Hindlimb muscle (tissue), 1 donor: Measurements from ENCODE around the gene SLC6A7. TPM values are rescaled to one million over a fixed set of nuclear protein-coding genes. Genes with fewer than 3 reads are reported as not detected.
"Not testable (repeated sequence)": the region's sequence is repeated elsewhere in the genome, so short reads cannot be mapped to it uniquely, and the experiment has no call there.

Experiments
- DNase-seq: peaks from one replicate; pipeline ENCODE4 v3.0.0-alpha.2; 2013
- polyA plus RNA-seq: library from polyadenylated mRNA; unstranded; fragments of 120-200 nt; gene quantifications from one replicate; pipeline ENCODE4 v1.2.1, GENCODE V29; 2013; ENCODE audit not compliant: insufficient read length

Gene SLC6A7
- polyA plus RNA-seq, 1 donor, result 0.22 TPM

- DNase-seq, result no peak
Measured at GRCh38 chr5:150244209-150244608, 54.3 kb downstream of the SLC6A7 start.

- DNase-seq, result peak; percentile 37
Measured at GRCh38 chr5:150245111-150245789, 55.4 kb downstream of the SLC6A7 start.

GRCh38 chr5:150245808-150246207 is 55.9 kb downstream of the SLC6A7 start:
- DNase-seq, result no peak

GRCh38 chr5:150246429-150246828 is 56.6 kb downstream of the SLC6A7 start:
- no peak for DNase-seq

- no peak for DNase-seq
Measured at GRCh38 chr5:150246835-150247234, 57.0 kb downstream of the SLC6A7 start.

- no peak for DNase-seq
Measured at GRCh38 chr5:150247726-150248125, 57.9 kb downstream of the SLC6A7 start.

- DNase-seq, result not testable (repeated sequence)
Measured at GRCh38 chr5:150248493-150248892, 58.6 kb downstream of the SLC6A7 start.

- DNase-seq, result no peak
Measured at GRCh38 chr5:150248946-150249345, 59.1 kb downstream of the SLC6A7 start.

- no peak for DNase-seq
Measured at GRCh38 chr5:150249744-150250143, 59.9 kb downstream of the SLC6A7 start.

GRCh38 chr5:150251504-150251903 is 61.6 kb downstream of the SLC6A7 start:
- DNase-seq, result no peak

- no peak for DNase-seq
Measured at GRCh38 chr5:150252489-150252888, 62.6 kb downstream of the SLC6A7 start.

- DNase-seq, result no peak
Measured at GRCh38 chr5:150253416-150254208, 63.8 kb downstream of the SLC6A7 start.

- DNase-seq, result no peak
Measured at GRCh38 chr5:150254363-150254762, 64.5 kb downstream of the SLC6A7 start.

- no peak for DNase-seq
Measured at GRCh38 chr5:150254774-150255173, 64.9 kb downstream of the SLC6A7 start.

GRCh38 chr5:150255659-150256409 is 66.0 kb downstream of the SLC6A7 start:
- DNase-seq, result no peak

GRCh38 chr5:150256410-150257064 is 66.7 kb downstream of the SLC6A7 start:
- no peak for DNase-seq

- no peak for DNase-seq
Measured at GRCh38 chr5:150257424-150257823, 67.6 kb downstream of the SLC6A7 start.

- DNase-seq, result peak; percentile 80
Measured at GRCh38 chr5:150258130-150258529, 68.3 kb downstream of the SLC6A7 start.
